ENCODE data around the gene FMNL2. TPM values are rescaled to one million over a fixed set of nuclear protein-coding genes. Genes with fewer than 3 reads are reported as not detected.

The FMNL2 gene
- polyA plus RNA-seq, 1 donor from 2014 or later: 86.5 TPM

DNA sequence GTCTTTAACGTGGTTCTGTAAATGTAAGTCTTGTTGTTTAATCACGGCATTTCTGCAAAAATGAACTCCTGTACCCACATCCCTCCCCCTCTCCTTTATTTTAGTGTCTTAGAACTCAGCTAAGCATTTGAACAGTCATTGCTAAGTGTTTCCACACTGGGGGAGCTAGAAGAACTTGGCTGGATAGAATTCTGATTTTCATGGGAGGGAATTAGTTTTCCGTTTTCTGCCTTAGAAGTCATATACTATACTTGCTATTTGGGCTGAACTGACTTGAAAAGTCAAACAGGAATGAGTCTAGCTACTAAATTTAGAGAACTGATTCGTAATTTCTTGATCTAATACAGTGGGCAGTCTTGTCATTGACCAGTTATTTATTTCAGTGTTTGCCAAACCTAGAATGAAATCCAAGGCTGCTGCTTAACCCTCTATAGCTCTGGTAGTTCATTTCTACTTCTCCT, 61.1 kb downstream of the FMNL2 start:
- Histone ChIP-seq H3K9me2 (ENCODE audit: insufficient read depth, low read length) (no peaks in the 10 kb centered on the region), H3K36me3 (ENCODE audit: insufficient read depth, low read length) (no peaks in the 10 kb centered on the region), H2AFZ (ENCODE audit: low read depth, low read length) (no peak overlapping the region), H3K79me2 (replicated peaks; ENCODE audit: insufficient read depth, low read length) (peaks cover 46% of the 10 kb centered on the region), H3K9ac (ENCODE audit: low read length) (no peak overlapping the region), H3K9me3 (ENCODE audit: low read length) (no peaks in the 10 kb centered on the region), H4K20me1 (ENCODE audit: insufficient read depth) (no peaks in the 10 kb centered on the region), H3F3A (ENCODE audit: insufficient read depth, low read length, poor library complexity, severe bottlenecking) (no peaks in the 10 kb centered on the region), H3K4me3 (ENCODE audit: low read length) (no peak overlapping the region), H3K27me3 (ENCODE audit: insufficient read depth, low read depth, low read length) (no peaks in the 10 kb centered on the region), H3K4me2 (ENCODE audit: low read length) (no peak overlapping the region), H3K27ac (ENCODE audit: low read length) (no peak overlapping the region)
- TF ChIP-seq TAF1 (IDR thresholded peaks at IDR 0.05; ENCODE audit: low read depth) (no peak), MXI1 (conservative IDR thresholded peaks at IDR 0.05; ENCODE audit: poor library complexity, severe bottlenecking) (no peak), RAD21 (conservative IDR thresholded peaks at IDR 0.05) (no peak), EP300 (conservative IDR thresholded peaks at IDR 0.05; ENCODE audit: poor library complexity, severe bottlenecking) (no peak), SMC3 (conservative IDR thresholded peaks at IDR 0.05; ENCODE audit: poor library complexity) (no peak), POLR2AphosphoS5 (IDR thresholded peaks at IDR 0.05) (no peak), EZH2 (IDR thresholded peaks at IDR 0.05; ENCODE audit: borderline replicate concordance, insufficient read depth, low read length, poor library complexity, severe bottlenecking) (no peak)
- TF ChIP-seq, protein P1, sequence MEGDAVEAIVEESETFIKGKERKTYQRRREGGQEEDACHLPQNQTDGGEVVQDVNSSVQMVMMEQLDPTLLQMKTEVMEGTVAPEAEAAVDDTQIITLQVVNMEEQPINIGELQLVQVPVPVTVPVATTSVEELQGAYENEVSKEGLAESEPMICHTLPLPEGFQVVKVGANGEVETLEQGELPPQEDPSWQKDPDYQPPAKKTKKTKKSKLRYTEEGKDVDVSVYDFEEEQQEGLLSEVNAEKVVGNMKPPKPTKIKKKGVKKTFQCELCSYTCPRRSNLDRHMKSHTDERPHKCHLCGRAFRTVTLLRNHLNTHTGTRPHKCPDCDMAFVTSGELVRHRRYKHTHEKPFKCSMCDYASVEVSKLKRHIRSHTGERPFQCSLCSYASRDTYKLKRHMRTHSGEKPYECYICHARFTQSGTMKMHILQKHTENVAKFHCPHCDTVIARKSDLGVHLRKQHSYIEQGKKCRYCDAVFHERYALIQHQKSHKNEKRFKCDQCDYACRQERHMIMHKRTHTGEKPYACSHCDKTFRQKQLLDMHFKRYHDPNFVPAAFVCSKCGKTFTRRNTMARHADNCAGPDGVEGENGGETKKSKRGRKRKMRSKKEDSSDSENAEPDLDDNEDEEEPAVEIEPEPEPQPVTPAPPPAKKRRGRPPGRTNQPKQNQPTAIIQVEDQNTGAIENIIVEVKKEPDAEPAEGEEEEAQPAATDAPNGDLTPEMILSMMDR (IDR thresholded peaks at IDR 0.05; ENCODE audit: poor library complexity, severe bottlenecking): no peak
- TF ChIP-seq, protein P2, sequence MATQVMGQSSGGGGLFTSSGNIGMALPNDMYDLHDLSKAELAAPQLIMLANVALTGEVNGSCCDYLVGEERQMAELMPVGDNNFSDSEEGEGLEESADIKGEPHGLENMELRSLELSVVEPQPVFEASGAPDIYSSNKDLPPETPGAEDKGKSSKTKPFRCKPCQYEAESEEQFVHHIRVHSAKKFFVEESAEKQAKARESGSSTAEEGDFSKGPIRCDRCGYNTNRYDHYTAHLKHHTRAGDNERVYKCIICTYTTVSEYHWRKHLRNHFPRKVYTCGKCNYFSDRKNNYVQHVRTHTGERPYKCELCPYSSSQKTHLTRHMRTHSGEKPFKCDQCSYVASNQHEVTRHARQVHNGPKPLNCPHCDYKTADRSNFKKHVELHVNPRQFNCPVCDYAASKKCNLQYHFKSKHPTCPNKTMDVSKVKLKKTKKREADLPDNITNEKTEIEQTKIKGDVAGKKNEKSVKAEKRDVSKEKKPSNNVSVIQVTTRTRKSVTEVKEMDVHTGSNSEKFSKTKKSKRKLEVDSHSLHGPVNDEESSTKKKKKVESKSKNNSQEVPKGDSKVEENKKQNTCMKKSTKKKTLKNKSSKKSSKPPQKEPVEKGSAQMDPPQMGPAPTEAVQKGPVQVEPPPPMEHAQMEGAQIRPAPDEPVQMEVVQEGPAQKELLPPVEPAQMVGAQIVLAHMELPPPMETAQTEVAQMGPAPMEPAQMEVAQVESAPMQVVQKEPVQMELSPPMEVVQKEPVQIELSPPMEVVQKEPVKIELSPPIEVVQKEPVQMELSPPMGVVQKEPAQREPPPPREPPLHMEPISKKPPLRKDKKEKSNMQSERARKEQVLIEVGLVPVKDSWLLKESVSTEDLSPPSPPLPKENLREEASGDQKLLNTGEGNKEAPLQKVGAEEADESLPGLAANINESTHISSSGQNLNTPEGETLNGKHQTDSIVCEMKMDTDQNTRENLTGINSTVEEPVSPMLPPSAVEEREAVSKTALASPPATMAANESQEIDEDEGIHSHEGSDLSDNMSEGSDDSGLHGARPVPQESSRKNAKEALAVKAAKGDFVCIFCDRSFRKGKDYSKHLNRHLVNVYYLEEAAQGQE (IDR thresholded peaks at IDR 0.05; ENCODE audit: borderline replicate concordance): no peak

DNA sequence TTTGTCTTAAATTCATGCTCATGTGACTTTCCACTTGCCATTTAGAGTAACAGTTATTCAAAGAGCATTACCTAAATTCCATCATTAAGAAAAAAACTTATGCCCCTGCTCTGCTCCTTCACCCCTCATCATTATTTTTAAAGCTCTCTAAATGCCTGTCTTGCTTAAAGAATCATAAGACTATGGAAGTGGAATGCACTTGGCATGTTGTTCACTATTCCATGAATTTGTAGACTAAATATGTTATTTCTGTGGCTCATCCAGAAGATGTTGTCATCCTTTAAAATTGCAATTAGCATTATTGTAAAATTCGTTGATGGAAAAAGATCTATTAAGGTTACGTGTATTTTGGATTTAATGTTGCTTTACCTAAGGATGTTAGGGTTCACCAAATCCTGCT, 61.8 kb downstream of the FMNL2 start:
- no peak overlapping the region for H2AFZ ChIP-seq (ENCODE audit: low read depth, low read length)
- H3K27me3 ChIP-seq (ENCODE audit: insufficient read depth, low read depth, low read length): no peaks in the 10 kb centered on the region
- H3K9me3 ChIP-seq (ENCODE audit: low read length): no peaks in the 10 kb centered on the region
- no peak overlapping the region for H3K4me2 ChIP-seq (ENCODE audit: low read length)
- H3K27ac ChIP-seq (ENCODE audit: low read length): no peak overlapping the region
- peaks cover 46% of the 10 kb centered on the region for H3K79me2 ChIP-seq (replicated peaks; ENCODE audit: insufficient read depth, low read length)
- H3K36me3 ChIP-seq (ENCODE audit: insufficient read depth, low read length): no peaks in the 10 kb centered on the region
- TF ChIP-seq MXI1 (conservative IDR thresholded peaks at IDR 0.05; ENCODE audit: poor library complexity, severe bottlenecking) (no peak), EP300 (conservative IDR thresholded peaks at IDR 0.05; ENCODE audit: poor library complexity, severe bottlenecking) (no peak), TAF1 (IDR thresholded peaks at IDR 0.05; ENCODE audit: low read depth) (no peak), POLR2AphosphoS5 (IDR thresholded peaks at IDR 0.05) (no peak), SMC3 (conservative IDR thresholded peaks at IDR 0.05; ENCODE audit: poor library complexity) (no peak), EZH2 (IDR thresholded peaks at IDR 0.05; ENCODE audit: borderline replicate concordance, insufficient read depth, low read length, poor library complexity, severe bottlenecking) (no peak), RAD21 (conservative IDR thresholded peaks at IDR 0.05) (no peak)
- TF ChIP-seq, protein P2 (IDR thresholded peaks at IDR 0.05; ENCODE audit: borderline replicate concordance): no peak
- TF ChIP-seq, protein P1 (IDR thresholded peaks at IDR 0.05; ENCODE audit: poor library complexity, severe bottlenecking): no peak
- no peaks in the 10 kb centered on the region for H4K20me1 ChIP-seq (ENCODE audit: insufficient read depth)
- no peak overlapping the region for H3K9ac ChIP-seq (ENCODE audit: low read length)
- no peak overlapping the region for H3K4me3 ChIP-seq (ENCODE audit: low read length)
- H3F3A ChIP-seq (ENCODE audit: insufficient read depth, low read length, poor library complexity, severe bottlenecking): no peaks in the 10 kb centered on the region
- H3K9me2 ChIP-seq (ENCODE audit: insufficient read depth, low read length): no peaks in the 10 kb centered on the region
